Measurements from ENCODE around the gene GPRIN1.

Gene GPRIN1

DNA sequence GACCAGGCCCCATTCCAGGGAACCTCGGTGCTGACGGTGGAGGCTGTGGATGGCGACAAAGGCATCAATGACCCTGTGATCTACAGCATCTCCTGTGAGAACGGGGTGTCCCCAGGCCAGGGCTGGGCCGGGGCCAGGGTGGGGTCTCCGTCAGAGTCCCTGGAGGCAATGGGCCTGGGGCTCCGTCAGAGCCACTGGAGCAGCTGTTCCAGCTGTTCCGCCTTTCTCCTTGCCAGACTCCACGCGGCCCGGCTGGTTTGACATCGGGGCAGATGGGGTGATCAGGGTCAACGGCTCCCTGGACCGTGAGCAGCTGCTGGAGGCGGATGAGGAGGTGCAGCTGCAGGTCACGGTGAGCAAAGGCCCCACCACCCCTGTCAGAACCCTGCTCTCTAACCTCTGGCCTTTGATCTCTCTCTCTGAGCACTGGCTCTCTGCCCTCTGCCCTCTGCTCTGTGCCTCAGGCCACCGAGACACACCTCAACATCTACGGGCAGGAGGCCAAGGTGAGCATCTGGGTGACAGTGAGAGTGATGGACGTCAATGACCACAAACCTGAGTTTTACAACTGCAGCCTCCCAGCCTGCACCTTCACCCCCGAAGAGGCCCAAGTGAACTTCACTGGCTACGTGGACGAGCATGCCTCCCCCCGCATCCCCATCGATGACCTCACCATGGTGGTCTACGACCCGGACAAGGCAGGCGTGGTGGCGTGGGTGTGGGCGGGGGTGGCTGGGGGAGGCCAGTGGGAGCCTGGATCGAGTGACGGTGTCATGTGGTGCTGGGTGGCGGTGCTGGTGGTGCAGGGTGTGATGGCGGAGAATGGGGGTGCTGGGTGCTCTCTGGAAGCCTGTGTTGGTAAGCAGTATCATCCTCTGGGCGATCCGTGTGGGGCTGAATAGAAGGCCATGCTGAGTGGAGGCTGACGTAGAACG, 34.2 kb downstream of the GPRIN1 start:
- TF ChIP-seq, protein P1, sequence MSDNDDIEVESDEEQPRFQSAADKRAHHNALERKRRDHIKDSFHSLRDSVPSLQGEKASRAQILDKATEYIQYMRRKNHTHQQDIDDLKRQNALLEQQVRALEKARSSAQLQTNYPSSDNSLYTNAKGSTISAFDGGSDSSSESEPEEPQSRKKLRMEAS (IDR thresholded peaks at IDR 0.05) = no peak
- TF ChIP-seq RAD21 (IDR thresholded peaks at IDR 0.05; ENCODE audit: low read depth) (no peak), EGR1 (IDR thresholded peaks at IDR 0.05) (no peak), CREB1 (IDR thresholded peaks at IDR 0.05; ENCODE audit: low read depth) (no peak), FOXM1 (IDR thresholded peaks at IDR 0.05; ENCODE audit: borderline replicate concordance, low read depth) (no peak), TCF12 (IDR thresholded peaks at IDR 0.05; ENCODE audit: low read depth) (no peak), NFIC (IDR thresholded peaks at IDR 0.05) (no peak), CEBPB (IDR thresholded peaks at IDR 0.05) (no peak), TAF1 (IDR thresholded peaks at IDR 0.05; ENCODE audit: low read depth) (no peak), YY1 (IDR thresholded peaks at IDR 0.05; ENCODE audit: low read depth) (no peak), TEAD4 (IDR thresholded peaks at IDR 0.05) (no peak), EP300 (IDR thresholded peaks at IDR 0.05; ENCODE audit: borderline replicate concordance) (no peak), ZBTB7A (IDR thresholded peaks at IDR 0.05; ENCODE audit: low read depth) (no peak)
- TF ChIP-seq, protein P2, sequence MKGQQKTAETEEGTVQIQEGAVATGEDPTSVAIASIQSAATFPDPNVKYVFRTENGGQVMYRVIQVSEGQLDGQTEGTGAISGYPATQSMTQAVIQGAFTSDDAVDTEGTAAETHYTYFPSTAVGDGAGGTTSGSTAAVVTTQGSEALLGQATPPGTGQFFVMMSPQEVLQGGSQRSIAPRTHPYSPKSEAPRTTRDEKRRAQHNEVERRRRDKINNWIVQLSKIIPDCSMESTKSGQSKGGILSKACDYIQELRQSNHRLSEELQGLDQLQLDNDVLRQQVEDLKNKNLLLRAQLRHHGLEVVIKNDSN (IDR thresholded peaks at IDR 0.05) = no peak
- TF ChIP-seq, protein P3, sequence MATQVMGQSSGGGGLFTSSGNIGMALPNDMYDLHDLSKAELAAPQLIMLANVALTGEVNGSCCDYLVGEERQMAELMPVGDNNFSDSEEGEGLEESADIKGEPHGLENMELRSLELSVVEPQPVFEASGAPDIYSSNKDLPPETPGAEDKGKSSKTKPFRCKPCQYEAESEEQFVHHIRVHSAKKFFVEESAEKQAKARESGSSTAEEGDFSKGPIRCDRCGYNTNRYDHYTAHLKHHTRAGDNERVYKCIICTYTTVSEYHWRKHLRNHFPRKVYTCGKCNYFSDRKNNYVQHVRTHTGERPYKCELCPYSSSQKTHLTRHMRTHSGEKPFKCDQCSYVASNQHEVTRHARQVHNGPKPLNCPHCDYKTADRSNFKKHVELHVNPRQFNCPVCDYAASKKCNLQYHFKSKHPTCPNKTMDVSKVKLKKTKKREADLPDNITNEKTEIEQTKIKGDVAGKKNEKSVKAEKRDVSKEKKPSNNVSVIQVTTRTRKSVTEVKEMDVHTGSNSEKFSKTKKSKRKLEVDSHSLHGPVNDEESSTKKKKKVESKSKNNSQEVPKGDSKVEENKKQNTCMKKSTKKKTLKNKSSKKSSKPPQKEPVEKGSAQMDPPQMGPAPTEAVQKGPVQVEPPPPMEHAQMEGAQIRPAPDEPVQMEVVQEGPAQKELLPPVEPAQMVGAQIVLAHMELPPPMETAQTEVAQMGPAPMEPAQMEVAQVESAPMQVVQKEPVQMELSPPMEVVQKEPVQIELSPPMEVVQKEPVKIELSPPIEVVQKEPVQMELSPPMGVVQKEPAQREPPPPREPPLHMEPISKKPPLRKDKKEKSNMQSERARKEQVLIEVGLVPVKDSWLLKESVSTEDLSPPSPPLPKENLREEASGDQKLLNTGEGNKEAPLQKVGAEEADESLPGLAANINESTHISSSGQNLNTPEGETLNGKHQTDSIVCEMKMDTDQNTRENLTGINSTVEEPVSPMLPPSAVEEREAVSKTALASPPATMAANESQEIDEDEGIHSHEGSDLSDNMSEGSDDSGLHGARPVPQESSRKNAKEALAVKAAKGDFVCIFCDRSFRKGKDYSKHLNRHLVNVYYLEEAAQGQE (IDR thresholded peaks at IDR 0.05; ENCODE audit: low read depth) = no peak

DNA sequence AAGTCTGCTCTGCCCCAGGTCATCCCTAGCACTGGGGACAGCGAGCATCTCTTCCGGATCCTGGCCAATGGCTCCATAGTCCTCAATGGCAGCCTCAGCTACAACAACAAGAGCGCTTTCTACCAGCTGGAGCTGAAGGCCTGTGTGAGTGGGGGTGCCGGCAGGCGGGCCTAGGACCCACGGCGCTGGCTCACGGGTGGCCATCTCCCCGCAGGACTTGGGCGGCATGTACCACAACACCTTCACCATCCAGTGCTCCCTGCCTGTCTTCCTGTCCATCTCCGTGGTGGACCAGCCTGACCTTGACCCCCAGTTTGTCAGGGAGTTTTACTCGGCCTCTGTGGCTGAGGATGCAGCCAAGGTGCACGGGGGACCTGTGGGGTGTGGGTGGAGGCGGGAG, 34.9 kb downstream of the GPRIN1 start:
- TF ChIP-seq, protein P1 (IDR thresholded peaks at IDR 0.05) = no peak
- TF ChIP-seq CEBPB (IDR thresholded peaks at IDR 0.05) = no peak
- TF ChIP-seq EP300 (IDR thresholded peaks at IDR 0.05; ENCODE audit: borderline replicate concordance) = no peak
- no peak for TF ChIP-seq TCF12 (IDR thresholded peaks at IDR 0.05; ENCODE audit: low read depth)
- TF ChIP-seq EGR1 (IDR thresholded peaks at IDR 0.05) = no peak
- TF ChIP-seq, protein P2 (IDR thresholded peaks at IDR 0.05) = no peak
- no peak for TF ChIP-seq RAD21 (IDR thresholded peaks at IDR 0.05; ENCODE audit: low read depth)
- TF ChIP-seq ZBTB7A (IDR thresholded peaks at IDR 0.05; ENCODE audit: low read depth) = no peak
- TF ChIP-seq, protein P3 (IDR thresholded peaks at IDR 0.05; ENCODE audit: low read depth) = no peak
- no peak for TF ChIP-seq FOXM1 (IDR thresholded peaks at IDR 0.05; ENCODE audit: borderline replicate concordance, low read depth)
- no peak for TF ChIP-seq YY1 (IDR thresholded peaks at IDR 0.05; ENCODE audit: low read depth)
- TF ChIP-seq TEAD4 (IDR thresholded peaks at IDR 0.05) = no peak
- no peak for TF ChIP-seq NFIC (IDR thresholded peaks at IDR 0.05)
- no peak for TF ChIP-seq CREB1 (IDR thresholded peaks at IDR 0.05; ENCODE audit: low read depth)

DNA sequence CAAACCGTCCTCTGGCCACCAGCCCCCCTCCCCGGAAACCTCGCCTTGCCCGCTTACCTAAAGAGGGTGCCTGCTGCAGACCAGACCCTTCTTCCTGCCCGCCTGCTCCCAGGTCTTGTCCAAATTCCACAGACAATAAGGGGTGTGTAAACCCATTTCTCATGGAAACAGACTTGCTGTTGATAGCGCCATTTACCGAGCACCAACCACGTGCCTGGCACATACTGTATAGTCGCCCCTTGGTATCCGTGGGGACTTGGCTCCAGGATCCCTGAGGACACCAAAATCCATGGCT, 35.7 kb downstream of the GPRIN1 start:
- TF ChIP-seq, protein P3 (IDR thresholded peaks at IDR 0.05; ENCODE audit: low read depth) = no peak
- TF ChIP-seq TCF12 (IDR thresholded peaks at IDR 0.05; ENCODE audit: low read depth) (no peak), EGR1 (IDR thresholded peaks at IDR 0.05) (no peak), TEAD4 (IDR thresholded peaks at IDR 0.05) (no peak), CREB1 (IDR thresholded peaks at IDR 0.05; ENCODE audit: low read depth) (no peak), NFIC (IDR thresholded peaks at IDR 0.05) (no peak)
- TF ChIP-seq, protein P1 (IDR thresholded peaks at IDR 0.05) = no peak
- TF ChIP-seq, protein P2 (IDR thresholded peaks at IDR 0.05) = no peak

All from Ishikawa (cell line).